ENCODE results near the gene PLPP7. TPM values are rescaled to one million over a fixed set of nuclear protein-coding genes. Genes with fewer than 3 reads are reported as not detected.
"Not testable (repeated sequence)": the region's sequence is repeated elsewhere in the genome, so short reads cannot be mapped to it uniquely, and the experiment has no call there.

The PLPP7 gene
- total RNA-seq, 4 donors from 2014 or later = 3.8 to 14.0 (median 6.5) TPM

DNA sequence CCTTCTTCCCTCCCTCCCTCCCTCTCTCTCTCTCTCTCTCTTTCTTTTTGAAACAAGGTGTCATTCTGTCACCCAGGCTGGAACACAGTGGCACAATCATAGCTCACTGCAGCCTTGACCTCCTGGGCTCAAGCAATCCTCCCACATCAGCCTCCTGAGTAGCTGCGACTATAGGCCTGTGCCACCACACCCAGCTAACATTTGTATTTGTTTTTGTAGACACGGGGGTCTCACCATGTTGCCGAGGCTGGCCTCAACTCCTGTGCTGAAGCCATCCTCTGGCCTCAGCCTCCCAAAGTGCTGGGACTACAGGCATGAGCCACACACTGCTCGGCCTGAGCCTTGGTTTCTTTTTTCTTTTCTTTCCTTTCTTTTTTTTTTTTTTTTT, 45.8 kb downstream of the PLPP7 start:
- TF ChIP-seq, protein P1, sequence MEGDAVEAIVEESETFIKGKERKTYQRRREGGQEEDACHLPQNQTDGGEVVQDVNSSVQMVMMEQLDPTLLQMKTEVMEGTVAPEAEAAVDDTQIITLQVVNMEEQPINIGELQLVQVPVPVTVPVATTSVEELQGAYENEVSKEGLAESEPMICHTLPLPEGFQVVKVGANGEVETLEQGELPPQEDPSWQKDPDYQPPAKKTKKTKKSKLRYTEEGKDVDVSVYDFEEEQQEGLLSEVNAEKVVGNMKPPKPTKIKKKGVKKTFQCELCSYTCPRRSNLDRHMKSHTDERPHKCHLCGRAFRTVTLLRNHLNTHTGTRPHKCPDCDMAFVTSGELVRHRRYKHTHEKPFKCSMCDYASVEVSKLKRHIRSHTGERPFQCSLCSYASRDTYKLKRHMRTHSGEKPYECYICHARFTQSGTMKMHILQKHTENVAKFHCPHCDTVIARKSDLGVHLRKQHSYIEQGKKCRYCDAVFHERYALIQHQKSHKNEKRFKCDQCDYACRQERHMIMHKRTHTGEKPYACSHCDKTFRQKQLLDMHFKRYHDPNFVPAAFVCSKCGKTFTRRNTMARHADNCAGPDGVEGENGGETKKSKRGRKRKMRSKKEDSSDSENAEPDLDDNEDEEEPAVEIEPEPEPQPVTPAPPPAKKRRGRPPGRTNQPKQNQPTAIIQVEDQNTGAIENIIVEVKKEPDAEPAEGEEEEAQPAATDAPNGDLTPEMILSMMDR (IDR thresholded peaks at IDR 0.05) = no peak
- DNase-seq (ENCODE audit: low spot score) (no peak), ATAC-seq (ENCODE audit: low FRiP score) (no peak)

DNA sequence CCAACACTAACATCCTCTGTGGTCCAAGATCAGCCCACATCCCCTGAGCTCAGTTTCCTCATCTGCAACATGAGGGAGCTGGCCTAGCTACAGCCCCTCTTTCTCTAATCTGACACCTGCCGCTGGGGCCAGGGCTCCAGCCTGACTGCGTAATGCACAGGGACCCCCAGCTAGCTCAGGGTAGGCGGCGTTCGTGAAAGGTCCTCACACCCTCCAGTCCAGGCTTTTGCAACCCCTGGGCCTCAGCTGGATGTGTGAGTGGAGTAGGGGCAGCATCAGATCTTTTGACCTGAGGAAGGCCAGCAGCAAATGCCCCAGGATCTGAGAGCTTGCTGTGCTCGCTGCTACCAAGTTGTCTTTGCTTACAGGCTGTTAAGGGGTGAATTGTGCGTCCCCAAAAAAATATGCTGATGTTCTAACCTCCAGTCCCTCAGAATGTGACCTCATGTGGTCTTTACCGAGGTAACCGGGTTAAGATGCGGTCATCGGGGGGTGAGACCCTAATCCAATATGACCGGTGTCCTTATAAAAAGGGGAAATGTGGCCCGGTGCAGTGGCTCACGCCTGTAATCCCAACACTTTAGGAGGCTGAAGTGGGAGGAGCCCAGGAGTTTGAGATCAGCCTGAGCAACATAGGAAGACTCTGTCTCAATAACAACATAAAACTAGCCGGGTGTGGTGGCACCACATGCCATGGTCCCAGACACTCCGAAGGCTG, 47.8 kb downstream of the PLPP7 start:
- ATAC-seq (ENCODE audit: low FRiP score) (no peak), DNase-seq (ENCODE audit: low spot score) (no peak)
- TF ChIP-seq, protein P1 (IDR thresholded peaks at IDR 0.05) = no peak

- DNase-seq (ENCODE audit: low spot score); ATAC-seq (ENCODE audit: low FRiP score): not testable (repeated sequence)
Measured at GRCh38 chr9:131339212-131339611, 49.7 kb downstream of the PLPP7 start.

DNA sequence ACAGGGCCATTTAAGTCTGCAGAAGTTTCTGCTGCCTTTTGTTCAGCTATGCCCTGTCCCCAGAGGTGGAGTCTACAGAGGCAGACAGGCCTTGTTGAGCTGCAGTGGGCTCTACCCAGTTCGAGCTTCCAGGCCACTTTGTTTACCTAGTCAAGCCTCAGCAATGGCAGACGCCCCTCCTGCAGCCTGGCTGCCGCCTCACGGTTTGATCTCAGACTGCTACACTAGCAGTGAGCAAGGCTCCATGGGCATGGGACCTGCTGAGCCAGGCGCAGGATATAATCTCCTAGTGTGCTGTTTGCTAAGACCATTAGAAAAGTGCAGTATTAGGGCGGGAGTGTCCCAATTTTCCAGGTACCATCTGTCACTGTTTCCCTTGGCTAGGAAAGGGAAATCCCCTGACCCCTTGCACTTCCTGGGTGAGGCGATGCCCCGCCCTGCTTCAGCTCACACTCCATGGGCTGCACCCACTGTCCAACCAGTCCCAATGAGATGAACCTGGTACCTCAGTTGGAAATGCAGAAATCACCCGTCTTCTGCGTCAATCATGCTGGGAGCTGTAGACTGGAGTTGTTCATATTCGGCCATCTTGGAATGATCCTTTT, 55.5 kb downstream of the PLPP7 start:
- not testable (repeated sequence) for DNase-seq (ENCODE audit: low spot score); ATAC-seq (ENCODE audit: low FRiP score)

DNA sequence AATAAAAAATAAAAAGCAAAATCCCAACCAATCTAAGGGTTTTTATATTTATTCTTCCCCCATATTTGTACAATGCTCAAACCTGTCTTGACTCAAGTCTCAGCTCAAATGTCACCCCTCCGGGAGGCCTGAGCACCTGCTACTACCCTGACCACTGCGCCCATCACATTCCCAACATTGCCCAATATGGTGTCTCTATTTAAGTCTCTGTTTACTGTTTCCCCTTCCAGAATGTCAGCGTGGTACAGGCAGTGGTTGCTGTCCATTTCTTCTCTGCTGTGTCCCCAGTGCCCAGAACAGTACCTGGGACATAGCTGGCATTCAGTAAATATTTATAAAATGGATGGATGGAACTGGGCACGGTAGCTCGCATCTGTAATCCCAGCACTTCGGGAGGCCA, 57.0 kb downstream of the PLPP7 start:
- DNase-seq (ENCODE audit: low spot score) = no peak
- ATAC-seq (ENCODE audit: low FRiP score) = no peak
- TF ChIP-seq, protein P1 (IDR thresholded peaks at IDR 0.05) = no peak

GRCh38 chr9:131347376-131348020, 58.0 kb downstream of the PLPP7 start:
- TF ChIP-seq, protein P1 (IDR thresholded peaks at IDR 0.05) = no peak
- DNase-seq (ENCODE audit: low spot score) (no peak), ATAC-seq (ENCODE audit: low FRiP score) (no peak)

- ATAC-seq (ENCODE audit: low FRiP score) = no peak
- TF ChIP-seq, protein P1 (IDR thresholded peaks at IDR 0.05) = no peak
- DNase-seq (ENCODE audit: low spot score) = no peak
Measured at GRCh38 chr9:131348631-131349521, 59.4 kb downstream of the PLPP7 start.

Measured in omental fat pad (tissue), 4 donors.